Lower leg skin (tissue), 3 donors: Measurements from ENCODE around the gene GLA.

ENCODE experiments used
- POLR2A ChIP-seq, 2 donors: fragments of 450-650 bp; IDR thresholded peaks; one replicate each; pipeline ENCODE4 v1.6.1; 2016 to 2017; ENCODE audit warnings: antibody characterized with exemption in 2 of 2, mild to moderate bottlenecking in 1 of 2, moderate library complexity in 1 of 2
- TF ChIP-seq, protein P1 (sequence below), 3 donors: fragments of 450-650 bp; IDR thresholded peaks; one replicate each; pipeline ENCODE4 v1.5.1; 2016; ENCODE audit warnings: antibody characterized with exemption in 3 of 3, mild to moderate bottlenecking in 3 of 3, moderate library complexity in 2 of 3

DNA sequence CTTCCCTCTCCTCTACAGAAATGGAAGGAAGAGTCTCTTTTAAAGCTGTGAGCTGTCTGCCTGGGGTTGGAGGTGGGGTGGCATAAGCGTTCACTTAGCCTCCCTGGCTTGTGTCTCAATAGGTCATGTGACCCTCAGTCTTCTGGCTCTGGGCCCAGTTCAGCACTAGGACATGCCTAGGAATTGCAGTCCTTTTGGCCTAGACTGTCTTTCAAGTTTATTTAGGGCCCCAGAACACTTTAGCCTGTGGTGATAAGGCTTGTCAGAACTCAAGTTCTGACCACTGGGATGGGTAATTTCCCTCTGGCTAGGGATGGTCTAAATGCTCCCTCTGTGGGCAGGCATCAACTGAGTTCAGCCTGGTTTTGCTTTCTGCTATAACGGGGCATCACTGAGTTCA lies 43.2 kb upstream of the GLA start:
- TF ChIP-seq, protein P1, sequence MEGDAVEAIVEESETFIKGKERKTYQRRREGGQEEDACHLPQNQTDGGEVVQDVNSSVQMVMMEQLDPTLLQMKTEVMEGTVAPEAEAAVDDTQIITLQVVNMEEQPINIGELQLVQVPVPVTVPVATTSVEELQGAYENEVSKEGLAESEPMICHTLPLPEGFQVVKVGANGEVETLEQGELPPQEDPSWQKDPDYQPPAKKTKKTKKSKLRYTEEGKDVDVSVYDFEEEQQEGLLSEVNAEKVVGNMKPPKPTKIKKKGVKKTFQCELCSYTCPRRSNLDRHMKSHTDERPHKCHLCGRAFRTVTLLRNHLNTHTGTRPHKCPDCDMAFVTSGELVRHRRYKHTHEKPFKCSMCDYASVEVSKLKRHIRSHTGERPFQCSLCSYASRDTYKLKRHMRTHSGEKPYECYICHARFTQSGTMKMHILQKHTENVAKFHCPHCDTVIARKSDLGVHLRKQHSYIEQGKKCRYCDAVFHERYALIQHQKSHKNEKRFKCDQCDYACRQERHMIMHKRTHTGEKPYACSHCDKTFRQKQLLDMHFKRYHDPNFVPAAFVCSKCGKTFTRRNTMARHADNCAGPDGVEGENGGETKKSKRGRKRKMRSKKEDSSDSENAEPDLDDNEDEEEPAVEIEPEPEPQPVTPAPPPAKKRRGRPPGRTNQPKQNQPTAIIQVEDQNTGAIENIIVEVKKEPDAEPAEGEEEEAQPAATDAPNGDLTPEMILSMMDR (IDR thresholded peaks at IDR 0.05), result no peak
- TF ChIP-seq POLR2A (IDR thresholded peaks at IDR 0.05), result no peak
